ENCODE data around the gene EGR1. TPM values are rescaled to one million over a fixed set of nuclear protein-coding genes. Genes with fewer than 3 reads are reported as not detected.

The EGR1 gene
- total RNA-seq, 1 donor from 2014 or later, result 64.4 TPM

DNA sequence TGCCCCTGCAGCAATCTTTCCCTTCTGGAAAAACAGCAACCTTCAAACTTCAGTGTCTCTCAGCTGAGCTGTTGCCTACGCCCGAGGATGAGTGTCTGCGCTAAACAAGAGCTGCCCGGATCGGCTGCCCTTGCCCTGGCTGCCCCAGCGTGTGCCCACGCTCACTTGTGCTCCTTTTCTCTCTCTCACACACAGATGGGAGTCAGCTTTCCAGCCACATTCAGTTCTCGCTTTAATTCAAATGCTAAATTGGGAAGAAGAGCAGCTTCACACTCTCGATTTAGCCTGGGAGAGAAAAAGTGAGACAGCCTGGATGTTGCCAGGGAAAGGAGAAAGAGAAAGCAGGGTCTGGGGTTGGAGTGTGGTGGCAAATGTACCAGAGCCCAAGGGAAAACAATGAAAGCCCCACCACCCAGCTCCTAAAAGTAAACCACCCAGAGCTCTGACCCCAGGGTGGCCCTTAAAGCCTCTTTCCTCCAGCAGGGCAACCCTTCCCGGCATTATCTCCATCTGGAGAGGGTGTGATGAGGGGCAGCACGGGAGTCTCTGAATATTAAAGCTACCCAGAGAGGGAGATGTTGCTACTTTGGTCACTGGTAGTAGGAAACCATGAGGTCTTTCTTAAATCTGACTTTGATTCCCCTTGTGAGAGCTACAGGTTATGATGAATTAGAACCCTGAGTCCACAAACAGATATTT, 9.9 kb upstream of the EGR1 start:
- no peak for DNase-seq (ENCODE audit: extremely low spot score, unreplicated experiment)
- Mint-ChIP-seq H3K36me3 (no peaks in the 10 kb centered on the region), H3K27me3 (peaks cover 22% of the 10 kb centered on the region), H3K4me3 (no peak overlapping the region), H3K4me1 (ENCODE audit: unreplicated experiment) (peaks cover 6% of the 10 kb centered on the region), H3K9me3 (no peaks in the 10 kb centered on the region), H3K27ac (no peak overlapping the region)
- TF ChIP-seq CTCF (conservative IDR thresholded peaks at IDR 0.05), result no peak

GRCh38 chr5:138457531-138458275, 7.6 kb upstream of the EGR1 start:
- TF ChIP-seq CTCF (conservative IDR thresholded peaks at IDR 0.05), result no peak
- peaks cover 22% of the 10 kb centered on the region for H3K27me3 Mint-ChIP-seq
- no peaks in the 10 kb centered on the region for H3K9me3 Mint-ChIP-seq
- no peak overlapping the region for H3K27ac Mint-ChIP-seq
- H3K4me1 Mint-ChIP-seq (ENCODE audit: unreplicated experiment), result peaks cover 13% of the 10 kb centered on the region
- DNase-seq (ENCODE audit: extremely low spot score, unreplicated experiment), result no peak
- no peak overlapping the region for H3K4me3 Mint-ChIP-seq
- H3K36me3 Mint-ChIP-seq, result no peaks in the 10 kb centered on the region

GRCh38 chr5:138458384-138458783, 6.9 kb upstream of the EGR1 start:
- Mint-ChIP-seq H3K4me3 (no peak overlapping the region), H3K36me3 (no peaks in the 10 kb centered on the region), H3K4me1 (ENCODE audit: unreplicated experiment) (peaks cover 13% of the 10 kb centered on the region), H3K27ac (no peak overlapping the region), H3K27me3 (peaks cover 22% of the 10 kb centered on the region), H3K9me3 (no peaks in the 10 kb centered on the region)
- TF ChIP-seq CTCF (conservative IDR thresholded peaks at IDR 0.05), result no peak
- DNase-seq (ENCODE audit: extremely low spot score, unreplicated experiment), result no peak

DNA sequence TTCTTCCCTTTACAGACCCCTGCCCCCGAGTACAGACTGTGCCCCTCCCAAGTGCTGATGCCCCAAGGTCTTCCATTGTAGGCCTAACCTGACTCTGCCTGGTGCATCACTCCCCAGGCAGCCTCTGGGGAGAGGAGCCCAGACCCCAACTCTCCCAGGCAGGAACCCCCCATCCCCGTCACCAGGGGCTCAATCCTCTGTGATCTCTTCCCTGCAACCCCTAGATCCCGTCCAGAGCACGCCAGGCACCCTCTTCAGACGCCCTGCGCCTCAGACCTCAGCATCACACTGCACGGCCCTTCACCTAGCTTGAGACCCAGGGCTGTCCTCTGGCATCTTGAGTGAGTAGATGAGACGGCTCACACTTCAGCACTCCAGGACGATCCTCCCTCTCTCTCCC, 6.4 kb upstream of the EGR1 start:
- no peak overlapping the region for H3K4me3 Mint-ChIP-seq
- no peak for TF ChIP-seq CTCF (conservative IDR thresholded peaks at IDR 0.05)
- DNase-seq (ENCODE audit: extremely low spot score, unreplicated experiment), result no peak
- no peaks in the 10 kb centered on the region for H3K36me3 Mint-ChIP-seq
- no peaks in the 10 kb centered on the region for H3K9me3 Mint-ChIP-seq
- H3K27me3 Mint-ChIP-seq, result peaks cover 22% of the 10 kb centered on the region
- peaks cover 13% of the 10 kb centered on the region for H3K4me1 Mint-ChIP-seq (ENCODE audit: unreplicated experiment)
- H3K27ac Mint-ChIP-seq, result no peak overlapping the region

DNA sequence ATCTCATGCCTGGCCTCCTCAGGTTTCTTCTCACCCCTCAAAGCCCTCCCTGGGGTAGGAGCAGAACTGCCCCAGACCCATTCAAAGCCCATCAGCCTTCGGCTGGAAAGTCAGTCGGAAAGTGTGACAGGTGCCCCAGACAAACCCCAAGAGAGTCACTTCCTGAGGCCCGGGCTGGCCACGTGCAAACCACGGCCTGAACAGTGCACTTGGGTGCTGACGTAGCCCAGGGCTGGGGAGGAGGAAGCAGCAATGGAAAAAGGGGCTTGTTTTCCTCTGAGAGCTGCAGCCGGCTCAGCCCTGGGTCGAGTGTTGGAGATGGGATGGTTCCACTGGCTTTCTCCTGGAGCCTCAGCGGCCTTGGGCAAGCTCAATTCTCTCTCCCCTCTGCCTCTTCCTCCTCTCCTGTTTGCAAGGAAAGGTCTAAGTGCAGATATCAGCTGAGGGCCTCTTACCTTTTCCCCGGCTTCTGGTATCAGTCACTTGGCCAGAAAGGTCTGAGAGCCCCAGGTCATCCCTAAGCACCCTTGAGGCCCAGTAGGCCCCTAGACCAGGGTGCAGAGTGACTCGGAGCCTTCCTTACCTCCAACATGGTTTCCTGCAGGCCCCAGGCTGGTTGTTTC, 5.9 kb upstream of the EGR1 start:
- no peak for DNase-seq (ENCODE audit: extremely low spot score, unreplicated experiment)
- Mint-ChIP-seq H3K27ac (no peak overlapping the region), H3K9me3 (no peaks in the 10 kb centered on the region), H3K4me1 (ENCODE audit: unreplicated experiment) (peaks cover 13% of the 10 kb centered on the region), H3K27me3 (peaks cover 22% of the 10 kb centered on the region), H3K36me3 (no peaks in the 10 kb centered on the region), H3K4me3 (no peak overlapping the region)
- TF ChIP-seq CTCF (conservative IDR thresholded peaks at IDR 0.05), result no peak
